ENCODE measurements around the gene ITPR3. TPM values are rescaled to one million over a fixed set of nuclear protein-coding genes. Genes with fewer than 3 reads are reported as not detected.

The ITPR3 gene
- polyA plus RNA-seq, 1 of the 3 experiments (the other 2 are of a cell fraction) = 8.1 TPM

GRCh38 chr6:33726696-33727095, 105.6 kb downstream of the ITPR3 start:
- WGBS (ENCODE audit: low lambda C conversion rate) = 86% methylated on average over 14 of the region's 15 CpGs
- Histone ChIP-seq H3K4me2 (no peak overlapping the region), H3K36me3 (replicated peaks in 1 of 2; ENCODE audit: control insufficient read depth in 1 of 2, insufficient read depth in 2 of 2, low read length in 1 of 2) (no peaks in the 10 kb centered on the region), H3K9ac (no peak overlapping the region), H3K4me3 (ENCODE audit: low read depth in 2 of 2, low read length in 1 of 2) (no peak overlapping the region), H3K4me1 (ENCODE audit: control insufficient read depth in 1 of 2, insufficient read depth in 2 of 2, low read depth in 1 of 2, low read length in 1 of 2) (no peaks in the 10 kb centered on the region; a peak in 1 of 4 replicates), H3F3A (replicated peaks; ENCODE audit: insufficient read depth) (no peaks in the 10 kb centered on the region), H3K9me2 (no peaks in the 10 kb centered on the region), H3K27me3 (ENCODE audit: insufficient read depth) (peaks cover 57% of the 10 kb centered on the region), H3K9me3 (no peaks in the 10 kb centered on the region), H2AFZ (ENCODE audit: low read depth) (no peak overlapping the region), H3K27ac (ENCODE audit: low read depth in 2 of 2, low read length in 1 of 2) (no peak overlapping the region), H3K79me2 (ENCODE audit: insufficient read depth) (no peaks in the 10 kb centered on the region), H4K20me1 (ENCODE audit: insufficient read depth) (no peaks in the 10 kb centered on the region)
- no peak for DNase-seq
- ChIA-PET CTCF (interaction anchor here (1.4 to 8.2 kb wide), 4 partner anchors 12 to 41 kb away, joined by 3 to 59 read pairs (median 6); partner anchors contain the start of gene UQCC2), POLR2A (no interaction called here)
- TF ChIP-seq GABPA (IDR thresholded peaks at IDR 0.05; ENCODE audit: low read depth) (no peak), USF1 (IDR thresholded peaks at IDR 0.05; ENCODE audit: borderline replicate concordance, low read depth) (no peak), CHD2 (IDR thresholded peaks at IDR 0.05; ENCODE audit: low read length, partially characterized antibody) (no peak), RFX5 (IDR thresholded peaks at IDR 0.05; ENCODE audit: low read length) (no peak)

DNA sequence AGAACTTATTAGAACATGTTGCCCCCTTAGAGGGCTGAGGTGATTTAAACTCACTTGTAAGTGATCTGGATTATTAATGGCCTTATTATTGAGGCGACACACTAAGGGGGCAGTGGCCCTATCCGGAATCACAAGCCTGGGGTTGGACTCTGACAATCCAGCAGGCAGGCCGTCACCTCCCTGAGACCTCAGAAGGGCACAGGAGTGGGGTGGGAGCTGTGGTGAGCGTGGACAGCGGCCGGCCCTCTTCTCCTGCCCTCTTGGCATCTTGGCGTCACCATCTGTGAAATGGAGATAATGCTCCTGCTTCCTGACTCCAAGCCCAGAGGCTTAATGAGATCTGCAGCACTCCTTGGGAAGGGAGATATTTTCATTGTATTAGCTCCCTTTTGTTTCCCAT, 106.0 kb downstream of the ITPR3 start:
- H3K79me2 ChIP-seq (ENCODE audit: insufficient read depth) = no peaks in the 10 kb centered on the region
- no peak overlapping the region for H3K27ac ChIP-seq (ENCODE audit: low read depth in 2 of 2, low read length in 1 of 2)
- no peaks in the 10 kb centered on the region for H3F3A ChIP-seq (replicated peaks; ENCODE audit: insufficient read depth)
- 77% methylated on average over 6 of the region's 7 CpGs for WGBS (ENCODE audit: low lambda C conversion rate)
- no peak overlapping the region for H3K4me3 ChIP-seq (ENCODE audit: low read depth in 2 of 2, low read length in 1 of 2)
- no peaks in the 10 kb centered on the region for H4K20me1 ChIP-seq (ENCODE audit: insufficient read depth)
- no peaks in the 10 kb centered on the region for H3K9me3 ChIP-seq
- DNase-seq = no peak
- H3K9me2 ChIP-seq = no peaks in the 10 kb centered on the region
- H3K36me3 ChIP-seq (replicated peaks in 1 of 2; ENCODE audit: control insufficient read depth in 1 of 2, insufficient read depth in 2 of 2, low read length in 1 of 2) = no peaks in the 10 kb centered on the region
- H2AFZ ChIP-seq (ENCODE audit: low read depth) = no peak overlapping the region
- peaks cover 53% of the 10 kb centered on the region for H3K27me3 ChIP-seq (ENCODE audit: insufficient read depth)
- no peak for TF ChIP-seq TCF12 (IDR thresholded peaks at IDR 0.05)
- TF ChIP-seq SIN3A (IDR thresholded peaks at IDR 0.05; ENCODE audit: borderline replicate concordance, low read depth, low read length) = no peak
- TF ChIP-seq EZH2phosphoT487 (IDR thresholded peaks at IDR 0.05; ENCODE audit: borderline replicate concordance, low read depth) = no peak
- no peak for TF ChIP-seq FOXJ3 (CRISPR knock-in tag; IDR thresholded peaks at IDR 0.05)
- TF ChIP-seq RXRA (IDR thresholded peaks at IDR 0.05; ENCODE audit: borderline replicate concordance, low read depth) = no peak
- no peak for TF ChIP-seq GABPA (IDR thresholded peaks at IDR 0.05; ENCODE audit: low read depth)
- TF ChIP-seq NRF1 (IDR thresholded peaks at IDR 0.05; ENCODE audit: low read depth, low read length) = no peak
- TF ChIP-seq NFIC (IDR thresholded peaks at IDR 0.05; ENCODE audit: borderline replicate concordance) = no peak
- no peak for TF ChIP-seq RCOR1 (IDR thresholded peaks at IDR 0.05; ENCODE audit: low read length)
- H3K9ac ChIP-seq = no peak overlapping the region
- H3K4me1 ChIP-seq (ENCODE audit: control insufficient read depth in 1 of 2, insufficient read depth in 2 of 2, low read depth in 1 of 2, low read length in 1 of 2) = no peaks in the 10 kb centered on the region; a peak in 1 of 4 replicates
- no peak overlapping the region for H3K4me2 ChIP-seq
- ChIA-PET POLR2A (no interaction called here), CTCF (interaction anchor here (1.4 to 8.2 kb wide), 3 partner anchors 13 to 17 kb away, joined by 3 to 59 read pairs (median 8); partner anchors contain the start of gene UQCC2)

- DNase-seq = no peak
- no peaks in the 10 kb centered on the region; a peak in 1 of 4 replicates for H3K4me1 ChIP-seq (ENCODE audit: control insufficient read depth in 1 of 2, insufficient read depth in 2 of 2, low read depth in 1 of 2, low read length in 1 of 2)
- H2AFZ ChIP-seq (ENCODE audit: low read depth) = no peak overlapping the region
- H3K36me3 ChIP-seq (replicated peaks in 1 of 2; ENCODE audit: control insufficient read depth in 1 of 2, insufficient read depth in 2 of 2, low read length in 1 of 2) = no peaks in the 10 kb centered on the region
- H3K9me3 ChIP-seq = no peaks in the 10 kb centered on the region
- H4K20me1 ChIP-seq (ENCODE audit: insufficient read depth) = no peaks in the 10 kb centered on the region
- no peak overlapping the region for H3K27ac ChIP-seq (ENCODE audit: low read depth in 2 of 2, low read length in 1 of 2)
- no peaks in the 10 kb centered on the region for H3F3A ChIP-seq (replicated peaks; ENCODE audit: insufficient read depth)
- no peaks in the 10 kb centered on the region for H3K79me2 ChIP-seq (ENCODE audit: insufficient read depth)
- 79% methylated on average over 5 of the region's 11 CpGs for WGBS (ENCODE audit: low lambda C conversion rate)
- H3K9me2 ChIP-seq = no peaks in the 10 kb centered on the region
- H3K4me3 ChIP-seq (ENCODE audit: low read depth in 2 of 2, low read length in 1 of 2) = no peak overlapping the region
- ChIA-PET CTCF (interaction anchor here (0.9 to 8.2 kb wide), 3 partner anchors 14 to 16 kb away, joined by 3 to 59 read pairs (median 3); partner anchors contain the start of gene UQCC2), POLR2A (no interaction called here)
- no peak overlapping the region for H3K9ac ChIP-seq
- H3K27me3 ChIP-seq (ENCODE audit: insufficient read depth) = peaks cover 45% of the 10 kb centered on the region
- TF ChIP-seq EP300 (IDR thresholded peaks at IDR 0.05; ENCODE audit: borderline replicate concordance in 1 of 2, low read depth in 1 of 2, low read length in 1 of 2) = no peak
- TF ChIP-seq RFX5 (IDR thresholded peaks at IDR 0.05; ENCODE audit: low read length) = no peak
- TF ChIP-seq TEAD4 (IDR thresholded peaks at IDR 0.05; ENCODE audit: borderline replicate concordance, insufficient read depth) = no peak
- no peak for TF ChIP-seq MEF2A (IDR thresholded peaks at IDR 0.05; ENCODE audit: borderline replicate concordance, low read depth)
- no peak for TF ChIP-seq FOSL2 (IDR thresholded peaks at IDR 0.05; ENCODE audit: borderline replicate concordance, low read depth)
- TF ChIP-seq MXI1 (IDR thresholded peaks at IDR 0.05; ENCODE audit: low read depth, low read length) = no peak
- TF ChIP-seq ZBTB33 (IDR thresholded peaks at IDR 0.05; ENCODE audit: borderline replicate concordance, low read depth) = no peak
- TF ChIP-seq SIN3A (IDR thresholded peaks at IDR 0.05; ENCODE audit: borderline replicate concordance, low read depth, low read length) = no peak
- no peak for TF ChIP-seq EZH2phosphoT487 (IDR thresholded peaks at IDR 0.05; ENCODE audit: borderline replicate concordance, low read depth)
- TF ChIP-seq NFIC (IDR thresholded peaks at IDR 0.05; ENCODE audit: borderline replicate concordance) = no peak
- no peak for TF ChIP-seq POLR2AphosphoS5 (IDR thresholded peaks at IDR 0.05; ENCODE audit: low read depth, low read length)
- no peak for TF ChIP-seq JUND (IDR thresholded peaks at IDR 0.05)
- TF ChIP-seq USF1 (IDR thresholded peaks at IDR 0.05; ENCODE audit: borderline replicate concordance, low read depth) = no peak
- H3K4me2 ChIP-seq = no peak overlapping the region
Measured at GRCh38 chr6:33727932-33728331, 106.8 kb downstream of the ITPR3 start.
